SU-DHL-6 (cell line): ENCODE results near the gene HOXA3.

Source experiments
- H2AFZ ChIP-seq: fragments of 200-600 bp; sonication (generic); 2 replicates; pipeline ENCODE4 v1.6.1; 2014; ENCODE audit warnings: low read depth, mild to moderate bottlenecking, moderate library complexity, mixed read lengths, antibody characterized with exemption, low read length; ENCODE audit not compliant: severe bottlenecking
- H3F3A ChIP-seq: fragments of 200-600 bp; shearing (Covaris generic); 2 replicates; pipeline ENCODE4 v1.6.0; 2016; ENCODE audit warnings: antibody characterized with exemption, mild to moderate bottlenecking; ENCODE audit not compliant: insufficient read depth
- H3K27ac ChIP-seq: fragments of 200-600 bp; sonication (generic); 2 replicates; pipeline ENCODE4 v1.5.1; 2016; ENCODE audit warnings: low read depth, mild to moderate bottlenecking, low read length, moderate library complexity, mixed read lengths
- H3K27me3 ChIP-seq: fragments of 200-600 bp; sonication (generic), shearing (Covaris generic); 2 replicates; pipeline ENCODE4 v1.6.0; 2014; ENCODE audit warnings: mild to moderate bottlenecking, low read length
- H3K36me3 ChIP-seq: fragments of 200-600 bp; sonication (generic); 2 replicates; pipeline ENCODE4 v1.6.1; 2014; ENCODE audit warnings: mild to moderate bottlenecking, low read length, mixed read lengths
- H3K4me2 ChIP-seq: fragments of 300-600, 200-600 bp; shearing (Covaris generic), sonication (generic); 2 replicates; pipeline ENCODE4 v1.6.0; 2014; ENCODE audit warnings: low read length, low read depth, mild to moderate bottlenecking; ENCODE audit not compliant: poor library complexity, severe bottlenecking
- H3K4me3 ChIP-seq: fragments of 200-600 bp; sonication (generic); 2 replicates; pipeline ENCODE4 v1.5.1; 2014; ENCODE audit warnings: antibody characterized with exemption, low read length, mild to moderate bottlenecking, mixed read lengths; ENCODE audit not compliant: insufficient read depth, poor library complexity, severe bottlenecking
- H3K79me2 ChIP-seq: fragments of 200-600 bp; sonication (generic); 2 replicates; pipeline ENCODE4 v1.6.1; 2014; ENCODE audit warnings: mild to moderate bottlenecking, low read length, moderate library complexity; ENCODE audit not compliant: insufficient read depth
- H3K9ac ChIP-seq: fragments of 200-600 bp; sonication (generic); 2 replicates; pipeline ENCODE4 v1.7.0; 2014; ENCODE audit warnings: mild to moderate bottlenecking, low read length
- H3K9me2 ChIP-seq: fragments of 200-600 bp; sonication (generic); replicated peaks from 2 replicates; pipeline ENCODE4 v1.6.1; 2014; ENCODE audit warnings: low read length; ENCODE audit not compliant: insufficient read depth
- H3K9me3 ChIP-seq: fragments of 200-600 bp; sonication (generic); 2 replicates; pipeline ENCODE4 v1.6.1; 2014; ENCODE audit warnings: low read length, mixed read lengths; ENCODE audit not compliant: insufficient read depth
- H4K20me1 ChIP-seq: fragments of 200-600 bp; sonication (generic); 2 replicates; pipeline ENCODE4 v1.6.1; 2014; ENCODE audit warnings: low read depth, mild to moderate bottlenecking, antibody characterized with exemption, low read length, moderate library complexity, mixed read lengths
- CTCF ChIP-seq: fragments of 200-600 bp; sonication (generic); IDR thresholded peaks from one replicate; pipeline ENCODE4 v1.5.1; 2017; ENCODE audit warnings: antibody characterized with exemption, mild to moderate bottlenecking, low read length, moderate library complexity; ENCODE audit not compliant: insufficient read depth, poor library complexity, severe bottlenecking
- EZH2phosphoT487 ChIP-seq: fragments of 200-600 bp; sonication (generic), shearing (Covaris generic); conservative IDR thresholded peaks from 2 replicates; pipeline ENCODE4 v1.6.1; 2018; ENCODE audit warnings: mild to moderate bottlenecking, antibody characterized with exemption, low read length, moderate library complexity, mixed read lengths

The HOXA3 gene

GRCh38 chr7:27166531-27167505 is 14.4 kb upstream of the HOXA3 start:
- Histone ChIP-seq H3K9ac (no peak overlapping the region), H2AFZ (no peak overlapping the region), H3K27ac (no peak overlapping the region), H3F3A (peaks cover 6% of the 10 kb centered on the region; the same call in 1 of the 2 replicates), H3K4me3 (no peak overlapping the region), H3K79me2 (no peaks in the 10 kb centered on the region), H4K20me1 (no peaks in the 10 kb centered on the region), H3K9me3 (no peaks in the 10 kb centered on the region), H3K9me2 (no peaks in the 10 kb centered on the region), H3K36me3 (no peaks in the 10 kb centered on the region), H3K4me2 (no peak overlapping the region), H3K27me3 (no peaks in the 10 kb centered on the region)
- TF ChIP-seq EZH2phosphoT487, result no peak
- TF ChIP-seq CTCF, result no peak

GRCh38 chr7:27165996-27166530 is 13.7 kb upstream of the HOXA3 start:
- Histone ChIP-seq H3K9me3 (no peaks in the 10 kb centered on the region), H3K27me3 (no peaks in the 10 kb centered on the region), H3K27ac (no peak overlapping the region), H2AFZ (no peak overlapping the region), H3K9me2 (no peaks in the 10 kb centered on the region), H3K9ac (no peak overlapping the region), H3K79me2 (no peaks in the 10 kb centered on the region), H3F3A (peaks cover 6% of the 10 kb centered on the region; the same call in 1 of the 2 replicates), H3K4me2 (no peak overlapping the region), H4K20me1 (no peaks in the 10 kb centered on the region), H3K36me3 (no peaks in the 10 kb centered on the region), H3K4me3 (no peak overlapping the region)
- TF ChIP-seq EZH2phosphoT487, result no peak
- TF ChIP-seq CTCF, result no peak

GRCh38 chr7:27165089-27165995 is 13.0 kb upstream of the HOXA3 start, which contains the start of gene HOXA9:
HOXA9 (minus strand) TSS chr7:27165537; CDS start chr7:27165457, 80 bp downstream.
- H3K9me2 ChIP-seq, result no peaks in the 10 kb centered on the region
- TF ChIP-seq EZH2phosphoT487 (no peak), CTCF (no peak)
- peaks cover 6% of the 10 kb centered on the region; the same call in 1 of the 2 replicates for H3F3A ChIP-seq
- no peak within 1 kb of the TSS for H2AFZ ChIP-seq
- no peak within 1 kb of the TSS for H3K4me3 ChIP-seq
- no peaks in the 10 kb centered on the region for H3K27me3 ChIP-seq
- no peaks in the 10 kb centered on the region for H3K9me3 ChIP-seq
- H3K79me2 ChIP-seq, result no peaks in the 10 kb centered on the region
- H3K4me2 ChIP-seq, result no peak within 1 kb of the TSS
- no peak within 1 kb of the TSS for H3K9ac ChIP-seq
- no peak within 1 kb of the TSS for H3K27ac ChIP-seq
- no peaks in the 10 kb centered on the region for H4K20me1 ChIP-seq
- no peaks in the 10 kb centered on the region for H3K36me3 ChIP-seq
